OCI-LY3 (cell line): Measurements from ENCODE around the gene EEF2K.

Source experiments
- EZH2phosphoT487 ChIP-seq: fragments of 200-600 bp; shearing (Covaris generic); IDR thresholded peaks from 2 replicates; pipeline ENCODE4 v1.6.1; 2018; ENCODE audit warnings: antibody characterized with exemption, mixed run types, low read depth
- TF ChIP-seq, protein P1 (sequence below): fragments of 200-600, 300-600 bp; sonication (generic); IDR thresholded peaks from 2 replicates; pipeline ENCODE4 v1.5.1; 2014; ENCODE audit warnings: antibody characterized with exemption, low read length, low read depth

DNA sequence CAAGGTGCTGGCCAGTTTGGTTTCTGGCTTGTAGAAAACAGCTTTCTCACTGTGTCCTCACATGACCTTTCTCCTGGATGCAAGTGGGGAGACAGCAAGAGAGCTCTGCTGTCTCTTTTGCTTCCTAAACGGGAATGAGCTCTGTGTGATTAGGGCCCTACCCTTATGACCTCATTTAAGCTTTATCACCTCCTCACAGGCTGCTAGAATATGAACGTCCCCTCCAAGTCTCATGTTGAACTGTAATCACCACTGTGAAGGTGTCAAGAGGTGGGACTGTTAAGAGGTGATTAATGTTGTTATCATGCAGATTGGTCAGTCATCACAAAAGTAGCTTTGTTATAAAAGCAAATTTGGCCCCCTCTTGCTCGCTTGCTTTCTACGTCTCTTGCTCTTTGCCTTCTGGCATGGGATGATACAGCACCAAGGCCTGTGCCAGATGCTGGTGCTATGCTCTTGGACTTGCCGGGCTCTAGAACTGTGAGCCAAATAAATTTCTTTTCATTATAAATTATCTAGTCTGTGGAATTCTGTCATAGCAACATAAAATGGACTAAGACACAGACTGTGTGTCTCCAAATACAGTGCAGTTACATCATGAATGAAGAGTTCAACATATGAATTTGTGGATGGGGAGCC is 76.3 kb downstream of the EEF2K start:
- TF ChIP-seq, protein P1, sequence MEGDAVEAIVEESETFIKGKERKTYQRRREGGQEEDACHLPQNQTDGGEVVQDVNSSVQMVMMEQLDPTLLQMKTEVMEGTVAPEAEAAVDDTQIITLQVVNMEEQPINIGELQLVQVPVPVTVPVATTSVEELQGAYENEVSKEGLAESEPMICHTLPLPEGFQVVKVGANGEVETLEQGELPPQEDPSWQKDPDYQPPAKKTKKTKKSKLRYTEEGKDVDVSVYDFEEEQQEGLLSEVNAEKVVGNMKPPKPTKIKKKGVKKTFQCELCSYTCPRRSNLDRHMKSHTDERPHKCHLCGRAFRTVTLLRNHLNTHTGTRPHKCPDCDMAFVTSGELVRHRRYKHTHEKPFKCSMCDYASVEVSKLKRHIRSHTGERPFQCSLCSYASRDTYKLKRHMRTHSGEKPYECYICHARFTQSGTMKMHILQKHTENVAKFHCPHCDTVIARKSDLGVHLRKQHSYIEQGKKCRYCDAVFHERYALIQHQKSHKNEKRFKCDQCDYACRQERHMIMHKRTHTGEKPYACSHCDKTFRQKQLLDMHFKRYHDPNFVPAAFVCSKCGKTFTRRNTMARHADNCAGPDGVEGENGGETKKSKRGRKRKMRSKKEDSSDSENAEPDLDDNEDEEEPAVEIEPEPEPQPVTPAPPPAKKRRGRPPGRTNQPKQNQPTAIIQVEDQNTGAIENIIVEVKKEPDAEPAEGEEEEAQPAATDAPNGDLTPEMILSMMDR = no peak
- TF ChIP-seq EZH2phosphoT487 = no peak
